Measurements from ENCODE around the gene USH1C.
A peak's percentile ranks its signal among the peaks of the same experiment; 100 is the strongest.

The USH1C gene

DNA sequence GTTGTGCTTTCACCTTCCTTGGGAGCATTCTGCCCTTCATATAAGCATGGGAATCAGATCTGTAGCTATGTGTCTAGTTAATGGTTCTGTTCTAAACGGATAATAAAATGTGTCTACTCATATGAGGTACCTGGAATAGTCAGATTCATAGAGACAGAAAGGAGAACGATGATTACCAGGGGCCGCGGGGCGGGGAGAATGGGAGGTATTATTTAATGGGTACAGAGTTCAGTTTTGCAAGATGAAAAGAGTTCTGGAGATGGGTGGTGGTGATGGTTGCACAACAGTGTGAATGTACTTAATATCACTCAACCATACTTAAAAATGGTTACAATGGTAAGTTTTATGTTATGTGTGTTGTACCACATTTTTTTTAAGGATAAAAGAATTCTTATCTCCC, 57.6 kb downstream of the USH1C start:
- H3K9me3 ChIP-seq (ENCODE audit: control insufficient read depth, low read length): no peaks in the 10 kb centered on the region
- H3K36me3 ChIP-seq (ENCODE audit: control insufficient read depth, insufficient read depth, low read length): no peaks in the 10 kb centered on the region
- no peak overlapping the region for H3K27ac ChIP-seq (ENCODE audit: low read depth, low read length, severe bottlenecking)
- 83 to 100% methylated on average over 2 to 5 of the region's 5 CpGs for WGBS, 2 experiments (ENCODE audit: insufficient coverage in 2 of 2)
- no peak overlapping the region for H3K4me3 ChIP-seq (ENCODE audit: extremely low read depth, insufficient read depth, low read length, poor library complexity, severe bottlenecking)
- no peaks in the 10 kb centered on the region for H3K4me1 ChIP-seq (ENCODE audit: control insufficient read depth, insufficient read depth, low read length, poor library complexity, severe bottlenecking)

GRCh38 chr11:17483505-17483904, 60.7 kb downstream of the USH1C start:
- Histone ChIP-seq H3K9me3 (ENCODE audit: control insufficient read depth, low read length) (no peaks in the 10 kb centered on the region), H3K4me1 (ENCODE audit: control insufficient read depth, insufficient read depth, low read length, poor library complexity, severe bottlenecking) (no peaks in the 10 kb centered on the region), H3K4me3 (ENCODE audit: extremely low read depth, insufficient read depth, low read length, poor library complexity, severe bottlenecking) (no peak overlapping the region), H3K36me3 (ENCODE audit: control insufficient read depth, insufficient read depth, low read length) (no peaks in the 10 kb centered on the region), H3K27ac (ENCODE audit: low read depth, low read length, severe bottlenecking) (no peak overlapping the region)
- 80 to 86% methylated on average over 2 of the region's 2 CpGs for WGBS, 2 experiments (ENCODE audit: insufficient coverage in 2 of 2)

DNA sequence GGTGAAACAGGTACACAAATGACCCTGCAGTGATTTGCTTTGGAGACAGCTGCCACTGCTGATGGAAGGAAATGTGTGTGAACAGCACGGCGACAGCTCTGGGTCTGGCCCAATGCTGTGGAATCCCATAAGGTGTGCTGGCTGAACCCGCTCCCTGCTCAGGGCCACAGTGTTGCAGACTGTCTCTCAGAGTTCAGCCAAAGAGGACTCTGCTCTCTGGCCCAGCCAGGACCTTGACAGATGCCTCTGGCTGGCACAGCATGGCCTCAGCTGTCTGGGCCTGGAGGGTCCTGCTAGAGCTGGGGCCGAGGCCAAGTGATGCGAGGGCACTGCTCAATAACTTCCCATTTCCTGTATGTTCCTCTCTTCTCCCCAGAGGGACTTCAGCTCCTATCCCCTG, 62.3 kb downstream of the USH1C start:
- no peak overlapping the region for H3K27ac ChIP-seq (ENCODE audit: low read depth, low read length, severe bottlenecking)
- H3K4me1 ChIP-seq (ENCODE audit: control insufficient read depth, insufficient read depth, low read length, poor library complexity, severe bottlenecking): no peaks in the 10 kb centered on the region
- H3K36me3 ChIP-seq (ENCODE audit: control insufficient read depth, insufficient read depth, low read length): no peaks in the 10 kb centered on the region
- 91 to 95% methylated on average over 3 of the region's 5 CpGs for WGBS, 2 experiments (ENCODE audit: insufficient coverage in 2 of 2)
- H3K9me3 ChIP-seq (ENCODE audit: control insufficient read depth, low read length): no peaks in the 10 kb centered on the region
- no peak overlapping the region for H3K4me3 ChIP-seq (ENCODE audit: extremely low read depth, insufficient read depth, low read length, poor library complexity, severe bottlenecking)

DNA sequence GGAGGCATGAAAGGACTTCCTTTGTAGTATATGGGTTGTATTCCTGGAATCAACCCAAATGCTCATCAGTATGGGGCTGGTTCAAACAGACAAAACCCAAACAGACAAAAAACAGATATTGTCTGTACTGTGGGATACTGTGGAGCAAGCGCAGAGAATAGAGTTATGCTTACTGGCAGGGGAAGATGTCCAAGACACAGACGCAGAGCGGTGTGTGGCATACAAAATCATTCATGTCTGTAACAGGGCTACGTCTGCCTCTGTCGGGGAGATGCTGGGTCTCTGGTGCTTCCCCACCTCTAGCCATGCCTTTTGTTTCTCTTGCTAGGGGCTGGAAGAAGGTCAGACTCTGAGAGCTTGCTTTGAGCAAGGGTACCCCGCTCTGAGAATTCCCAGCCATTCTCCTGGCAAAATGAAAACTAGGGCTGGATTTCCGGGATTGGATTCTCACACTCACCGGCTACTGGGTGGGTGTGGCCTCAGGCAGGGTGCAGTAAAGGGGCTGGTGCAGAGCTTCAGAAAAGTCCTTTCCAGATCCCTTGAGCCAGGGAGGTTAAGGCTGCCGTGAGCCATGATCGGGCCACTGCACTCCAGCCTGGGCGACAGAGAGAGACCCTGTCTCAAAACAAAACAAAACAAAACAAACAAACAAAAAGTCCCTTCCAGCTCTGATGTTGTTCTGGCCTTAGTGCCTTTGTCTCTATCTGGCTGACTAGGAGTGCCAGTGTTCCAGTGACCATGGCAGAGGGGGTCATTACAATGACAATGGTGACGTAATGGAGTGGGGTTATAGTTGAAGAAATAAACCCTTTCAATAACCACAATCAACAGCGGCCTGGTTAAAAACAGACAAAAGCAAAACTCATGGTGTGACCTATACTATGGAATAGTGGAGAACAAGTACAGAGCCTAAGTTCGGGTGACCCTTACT, 64.7 kb downstream of the USH1C start:
- no peak overlapping the region for H3K4me3 ChIP-seq (ENCODE audit: extremely low read depth, insufficient read depth, low read length, poor library complexity, severe bottlenecking)
- WGBS, 2 experiments (ENCODE audit: insufficient coverage in 2 of 2): 21 to 33% methylated on average over 11 of the region's 14 CpGs

DNA sequence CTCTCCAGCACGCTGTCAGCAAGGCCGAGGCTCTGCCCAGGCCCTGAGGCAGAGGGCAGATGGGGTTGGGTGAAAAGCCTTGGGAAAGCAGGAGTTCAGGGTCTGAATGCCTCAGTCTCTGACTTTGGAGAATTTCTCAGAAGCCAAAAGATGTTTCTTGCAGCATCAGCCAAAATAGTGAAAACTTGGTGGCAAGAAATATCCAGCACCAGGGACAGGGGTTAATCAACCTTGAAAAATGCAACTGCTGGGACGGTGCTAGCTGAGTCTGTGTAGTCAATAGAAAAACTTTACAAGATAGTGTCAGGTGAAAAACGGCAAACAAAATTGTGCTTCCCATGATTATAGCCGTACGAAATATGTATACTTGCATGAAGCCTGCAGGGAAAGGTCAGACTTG, 66.1 kb downstream of the USH1C start:
- WGBS, 2 experiments (ENCODE audit: insufficient coverage in 2 of 2): 50 to 51% methylated on average over 6 of the region's 6 CpGs
- Histone ChIP-seq H3K4me3 (ENCODE audit: extremely low read depth, insufficient read depth, low read length, poor library complexity, severe bottlenecking) (no peak overlapping the region), H3K36me3 (ENCODE audit: control insufficient read depth, insufficient read depth, low read length) (no peaks in the 10 kb centered on the region)

More for the DNA sequence above, 64.7 kb downstream of the USH1C start:
- Histone ChIP-seq H3K27ac (ENCODE audit: low read depth, low read length, severe bottlenecking) (no peak overlapping the region), H3K36me3 (ENCODE audit: control insufficient read depth, insufficient read depth, low read length) (no peaks in the 10 kb centered on the region), H3K9me3 (ENCODE audit: control insufficient read depth, low read length) (no peaks in the 10 kb centered on the region), H3K4me1 (ENCODE audit: control insufficient read depth, insufficient read depth, low read length, poor library complexity, severe bottlenecking) (peaks cover 6% of the 10 kb centered on the region)

GRCh38 chr11:17477361-17477760, 66.9 kb downstream of the USH1C start:
- H3K4me3 ChIP-seq (ENCODE audit: extremely low read depth, insufficient read depth, low read length, poor library complexity, severe bottlenecking): no peak overlapping the region
- WGBS, 2 experiments (ENCODE audit: insufficient coverage in 2 of 2): 56 to 58% methylated on average over 4 of the region's 6 CpGs
- H3K9me3 ChIP-seq (ENCODE audit: control insufficient read depth, low read length): no peaks in the 10 kb centered on the region
- H3K4me1 ChIP-seq (ENCODE audit: control insufficient read depth, insufficient read depth, low read length, poor library complexity, severe bottlenecking): peaks cover 6% of the 10 kb centered on the region
- no peaks in the 10 kb centered on the region for H3K36me3 ChIP-seq (ENCODE audit: control insufficient read depth, insufficient read depth, low read length)
- no peak overlapping the region for H3K27ac ChIP-seq (ENCODE audit: low read depth, low read length, severe bottlenecking)

More for the DNA sequence above, 66.1 kb downstream of the USH1C start:
- Histone ChIP-seq H3K4me1 (ENCODE audit: control insufficient read depth, insufficient read depth, low read length, poor library complexity, severe bottlenecking) (peaks cover 6% of the 10 kb centered on the region), H3K9me3 (ENCODE audit: control insufficient read depth, low read length) (no peaks in the 10 kb centered on the region), H3K27ac (ENCODE audit: low read depth, low read length, severe bottlenecking) (no peak overlapping the region)

DNA sequence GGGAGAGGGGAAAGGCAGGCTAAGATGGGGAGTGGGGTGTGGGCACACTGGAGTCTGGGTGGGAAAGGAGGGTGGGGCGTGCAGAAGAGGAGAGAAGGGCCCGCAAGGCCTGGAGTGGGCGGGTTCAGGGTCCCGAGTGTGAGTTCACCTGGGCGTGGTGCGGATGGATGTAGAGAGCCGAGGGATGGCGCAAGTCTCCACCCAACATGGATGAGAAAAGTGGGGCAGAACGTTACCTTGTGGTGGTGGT, 67.2 kb downstream of the USH1C start:
- WGBS, 2 experiments (ENCODE audit: insufficient coverage in 2 of 2): 23 to 28% methylated on average over 7 of the region's 9 CpGs
- H3K27ac ChIP-seq (ENCODE audit: low read depth, low read length, severe bottlenecking): no peak overlapping the region
- H3K9me3 ChIP-seq (ENCODE audit: control insufficient read depth, low read length): no peaks in the 10 kb centered on the region
- H3K36me3 ChIP-seq (ENCODE audit: control insufficient read depth, insufficient read depth, low read length): no peaks in the 10 kb centered on the region
- H3K4me1 ChIP-seq (ENCODE audit: control insufficient read depth, insufficient read depth, low read length, poor library complexity, severe bottlenecking): peaks cover 6% of the 10 kb centered on the region
- no peak overlapping the region for H3K4me3 ChIP-seq (ENCODE audit: extremely low read depth, insufficient read depth, low read length, poor library complexity, severe bottlenecking)

DNA sequence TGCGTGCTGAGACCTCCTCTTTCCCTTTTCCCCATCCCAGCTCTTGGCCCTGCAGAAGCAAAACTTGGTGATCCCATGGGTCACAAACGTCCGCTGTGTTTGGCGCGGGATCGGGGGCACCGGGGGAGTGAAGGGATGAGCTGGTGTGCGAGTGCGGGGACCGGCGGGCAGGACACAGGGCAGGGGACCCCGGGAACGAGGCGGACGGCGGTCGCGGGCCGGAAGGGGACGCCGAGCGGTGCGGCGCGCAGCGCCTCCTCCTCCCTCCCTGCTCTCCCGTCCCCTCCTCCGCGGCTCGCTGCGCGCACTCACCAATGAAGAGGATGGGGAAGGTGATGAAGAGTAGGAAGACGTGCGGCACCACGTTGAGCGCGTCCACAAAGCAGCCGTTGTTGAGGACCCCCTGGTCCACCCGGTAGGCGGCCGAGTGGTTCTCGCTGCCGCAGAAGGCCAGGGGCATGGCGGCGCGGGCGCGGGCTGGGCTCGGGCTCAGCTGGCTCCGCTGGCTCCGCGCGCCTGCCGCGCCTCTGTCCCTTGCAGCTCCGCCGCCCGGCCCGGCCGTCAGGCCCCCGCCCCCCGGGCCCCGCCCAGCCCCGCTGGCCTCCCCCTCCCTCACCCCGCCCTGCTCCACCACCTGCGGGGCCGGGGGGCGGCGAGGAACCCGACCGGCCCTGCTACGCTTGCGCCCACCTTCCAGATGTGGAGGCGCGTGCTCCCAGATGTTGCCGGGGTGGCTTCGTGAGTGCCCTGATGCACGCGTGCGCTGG, 67.7 kb downstream of the USH1C start, which contains the start of gene ABCC8:
TSS of gene ABCC8 (minus strand) at position 529 of the 767 bp plus-strand sequence. CDS start at position 460, 69 bp downstream.
- H3K4me3 ChIP-seq (ENCODE audit: extremely low read depth, insufficient read depth, low read length, poor library complexity, severe bottlenecking): peak within 1 kb of the TSS; percentile 33
- WGBS, 2 experiments (ENCODE audit: insufficient coverage in 2 of 2): 0 to 2% methylated on average over 12 to 39 of the region's 80 CpGs
- H3K9me3 ChIP-seq (ENCODE audit: control insufficient read depth, low read length): no peaks in the 10 kb centered on the region
- no peaks in the 10 kb centered on the region for H3K36me3 ChIP-seq (ENCODE audit: control insufficient read depth, insufficient read depth, low read length)
- peaks cover 6% of the 10 kb centered on the region for H3K4me1 ChIP-seq (ENCODE audit: control insufficient read depth, insufficient read depth, low read length, poor library complexity, severe bottlenecking)
- H3K27ac ChIP-seq (ENCODE audit: low read depth, low read length, severe bottlenecking): no peak within 1 kb of the TSS

DNA sequence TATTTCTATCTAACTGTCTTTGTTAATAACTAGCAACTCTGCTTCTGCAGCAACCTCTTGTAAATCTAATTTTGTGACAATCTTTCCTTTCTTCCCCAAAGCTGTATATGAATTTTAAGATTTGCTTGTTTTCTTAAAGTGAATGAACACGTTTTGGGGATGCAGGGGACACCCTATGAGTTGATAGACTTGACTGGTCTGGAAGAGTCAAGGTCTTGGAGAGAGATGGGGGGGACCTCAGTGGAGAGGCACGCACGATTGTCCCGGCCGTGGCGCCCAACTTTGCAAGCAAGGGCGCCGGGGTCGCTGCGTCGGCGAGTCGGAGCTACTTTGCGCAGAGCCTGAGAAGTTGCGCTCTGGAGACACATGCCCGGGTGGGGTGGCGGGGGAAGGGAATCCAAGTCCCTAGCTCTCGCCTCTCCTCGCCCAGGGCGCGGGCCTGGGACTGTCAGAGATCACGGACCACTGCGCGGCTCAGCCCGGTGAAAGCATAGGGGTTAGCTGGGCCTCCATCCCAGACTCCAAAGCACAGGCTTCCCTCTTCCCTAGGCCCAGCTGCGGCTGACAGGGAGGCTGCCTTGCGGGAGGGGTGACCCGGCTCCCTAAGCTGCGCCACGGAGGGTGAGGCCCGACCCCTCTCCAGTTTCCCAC, 68.4 kb downstream of the USH1C start:
- no peaks in the 10 kb centered on the region for H3K36me3 ChIP-seq (ENCODE audit: control insufficient read depth, insufficient read depth, low read length)
- H3K27ac ChIP-seq (ENCODE audit: low read depth, low read length, severe bottlenecking): no peak overlapping the region
- 4 to 5% methylated on average over 26 to 30 of the region's 31 CpGs for WGBS, 2 experiments (ENCODE audit: insufficient coverage in 2 of 2)
- H3K4me3 ChIP-seq (ENCODE audit: extremely low read depth, insufficient read depth, low read length, poor library complexity, severe bottlenecking): peak overlapping the region; percentile 33
- H3K4me1 ChIP-seq (ENCODE audit: control insufficient read depth, insufficient read depth, low read length, poor library complexity, severe bottlenecking): peaks cover 6% of the 10 kb centered on the region
- no peaks in the 10 kb centered on the region for H3K9me3 ChIP-seq (ENCODE audit: control insufficient read depth, low read length)

DNA sequence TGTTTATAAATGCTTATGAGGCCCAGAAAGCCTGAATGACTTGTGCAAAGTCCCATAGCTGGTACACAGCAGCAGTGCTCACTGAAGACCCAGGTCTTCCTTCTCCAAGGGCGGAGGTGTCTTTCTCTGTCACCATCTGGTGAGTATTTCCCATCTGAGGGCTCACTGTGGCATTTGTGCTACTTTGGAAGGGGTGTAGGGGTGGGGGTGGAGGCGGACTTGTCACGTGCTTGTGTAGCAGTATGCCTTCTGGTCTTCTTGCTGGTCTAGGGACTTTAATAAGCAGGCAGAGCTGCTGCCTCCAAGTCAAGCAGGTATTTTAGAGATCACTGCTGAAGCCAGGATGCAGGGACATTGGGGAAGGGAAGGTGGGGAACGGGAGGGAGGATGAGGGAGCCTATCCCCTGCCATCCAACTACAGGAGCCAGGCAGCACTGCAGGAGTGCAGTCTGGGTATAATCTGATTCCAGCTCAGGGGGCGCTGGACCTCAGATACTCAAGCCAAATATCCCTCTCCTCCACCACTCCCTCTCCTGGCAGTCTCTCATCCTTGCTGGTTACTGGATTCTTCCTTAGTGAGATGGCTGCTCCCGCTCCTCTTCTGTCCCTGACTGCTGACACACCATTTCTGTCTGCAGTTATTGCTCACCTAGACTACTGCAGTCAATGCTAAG, 71.0 kb downstream of the USH1C start:
- Histone ChIP-seq H3K27ac (ENCODE audit: low read depth, low read length, severe bottlenecking) (no peak overlapping the region), H3K9me3 (ENCODE audit: control insufficient read depth, low read length) (no peaks in the 10 kb centered on the region), H3K36me3 (ENCODE audit: control insufficient read depth, insufficient read depth, low read length) (no peaks in the 10 kb centered on the region), H3K4me3 (ENCODE audit: extremely low read depth, insufficient read depth, low read length, poor library complexity, severe bottlenecking) (no peak overlapping the region), H3K4me1 (ENCODE audit: control insufficient read depth, insufficient read depth, low read length, poor library complexity, severe bottlenecking) (peaks cover 6% of the 10 kb centered on the region)
- 45 to 56% methylated on average over 3 to 5 of the region's 6 CpGs for WGBS, 2 experiments (ENCODE audit: insufficient coverage in 2 of 2)
